OCI-LY3 (cell line): Measurements from ENCODE around the gene CTDP1.

ENCODE experiments used
- EZH2phosphoT487 ChIP-seq: fragments of 200-600 bp; shearing (Covaris generic); IDR thresholded peaks from 2 replicates; pipeline ENCODE4 v1.6.1; 2018; ENCODE audit warnings: antibody characterized with exemption, mixed run types, low read depth
- TF ChIP-seq, protein P1 (sequence below): fragments of 200-600, 300-600 bp; sonication (generic); IDR thresholded peaks from 2 replicates; pipeline ENCODE4 v1.5.1; 2014; ENCODE audit warnings: antibody characterized with exemption, low read length, low read depth

DNA sequence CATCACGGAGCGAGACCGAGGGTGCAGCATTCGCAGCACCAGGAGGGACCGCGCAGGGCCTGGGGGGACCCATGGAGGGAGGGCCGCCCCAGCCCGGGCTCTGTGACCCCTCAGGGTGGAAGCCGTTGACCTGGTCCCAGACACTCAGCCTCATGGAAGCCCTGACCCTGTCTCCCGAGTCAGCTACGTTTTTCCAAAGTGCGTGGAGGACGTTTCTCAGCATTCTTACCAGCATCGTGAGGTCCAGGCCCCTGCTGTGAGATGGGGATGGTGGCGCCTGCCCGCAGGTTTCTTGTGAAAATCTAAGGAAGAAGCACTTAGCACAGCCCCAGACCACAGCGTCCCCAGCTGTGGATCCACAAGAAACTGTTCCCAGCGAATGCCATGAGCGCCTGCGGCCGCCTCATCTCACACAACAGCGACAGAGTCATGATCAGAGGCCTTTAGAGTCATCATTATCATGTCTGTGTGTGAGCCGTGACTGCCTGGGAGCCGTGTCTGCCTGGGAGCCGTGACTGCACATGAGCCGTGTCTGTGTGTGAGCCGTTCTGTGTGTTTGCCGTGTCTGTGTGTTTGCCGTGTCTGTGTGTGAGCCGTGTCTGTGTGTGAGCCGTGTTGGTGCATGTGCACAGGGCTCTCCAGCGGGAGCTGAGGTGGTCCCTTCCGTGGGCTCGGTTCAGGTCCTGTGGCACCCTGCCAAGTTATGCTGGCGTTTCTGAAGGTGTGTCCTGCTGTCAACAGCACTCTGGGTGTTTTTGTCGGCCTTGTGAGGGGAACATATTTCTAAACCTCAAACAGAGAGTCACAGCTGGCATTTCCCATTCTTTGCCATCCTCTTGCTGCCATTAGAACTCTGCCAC, 68.9 kb downstream of the CTDP1 start:
- TF ChIP-seq, protein P1, sequence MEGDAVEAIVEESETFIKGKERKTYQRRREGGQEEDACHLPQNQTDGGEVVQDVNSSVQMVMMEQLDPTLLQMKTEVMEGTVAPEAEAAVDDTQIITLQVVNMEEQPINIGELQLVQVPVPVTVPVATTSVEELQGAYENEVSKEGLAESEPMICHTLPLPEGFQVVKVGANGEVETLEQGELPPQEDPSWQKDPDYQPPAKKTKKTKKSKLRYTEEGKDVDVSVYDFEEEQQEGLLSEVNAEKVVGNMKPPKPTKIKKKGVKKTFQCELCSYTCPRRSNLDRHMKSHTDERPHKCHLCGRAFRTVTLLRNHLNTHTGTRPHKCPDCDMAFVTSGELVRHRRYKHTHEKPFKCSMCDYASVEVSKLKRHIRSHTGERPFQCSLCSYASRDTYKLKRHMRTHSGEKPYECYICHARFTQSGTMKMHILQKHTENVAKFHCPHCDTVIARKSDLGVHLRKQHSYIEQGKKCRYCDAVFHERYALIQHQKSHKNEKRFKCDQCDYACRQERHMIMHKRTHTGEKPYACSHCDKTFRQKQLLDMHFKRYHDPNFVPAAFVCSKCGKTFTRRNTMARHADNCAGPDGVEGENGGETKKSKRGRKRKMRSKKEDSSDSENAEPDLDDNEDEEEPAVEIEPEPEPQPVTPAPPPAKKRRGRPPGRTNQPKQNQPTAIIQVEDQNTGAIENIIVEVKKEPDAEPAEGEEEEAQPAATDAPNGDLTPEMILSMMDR = no peak
- TF ChIP-seq EZH2phosphoT487 = no peak
